IPS-20b (cell line): ENCODE measurements around the gene ICE2.

ENCODE experiments used
- H3K27ac ChIP-seq: one replicate; pipeline ENCODE4 v1.5.1; 2013; ENCODE audit warnings: low read length
- H3K27me3 ChIP-seq: 2 replicates; pipeline ENCODE4 v1.6.1; 2013; ENCODE audit warnings: mild to moderate bottlenecking, low read length, inconsistent platforms; ENCODE audit not compliant: insufficient read depth
- H3K36me3 ChIP-seq: 2 replicates; pipeline ENCODE4 v1.6.1; 2013; ENCODE audit warnings: low read depth, mild to moderate bottlenecking, inconsistent platforms, low read length, moderate library complexity; ENCODE audit not compliant: insufficient read depth
- H3K4me1 ChIP-seq: 2 replicates; pipeline ENCODE4 v1.6.1; 2013; ENCODE audit warnings: mild to moderate bottlenecking, control low read depth, inconsistent platforms, low read length, moderate library complexity; ENCODE audit not compliant: insufficient read depth
- H3K4me3 ChIP-seq: 2 replicates; pipeline ENCODE4 v1.5.1; 2013; ENCODE audit warnings: mild to moderate bottlenecking, low read length, inconsistent platforms
- H3K9ac ChIP-seq: 2 replicates; pipeline ENCODE4 v1.6.1; 2013; ENCODE audit warnings: low read depth, mild to moderate bottlenecking, inconsistent platforms, low read length, moderate library complexity
- H3K9me3 ChIP-seq: 2 replicates; pipeline ENCODE4 v1.6.1; 2013; ENCODE audit warnings: mild to moderate bottlenecking, low read depth, low read length, inconsistent platforms; ENCODE audit not compliant: insufficient read depth

ICE2 gene

DNA sequence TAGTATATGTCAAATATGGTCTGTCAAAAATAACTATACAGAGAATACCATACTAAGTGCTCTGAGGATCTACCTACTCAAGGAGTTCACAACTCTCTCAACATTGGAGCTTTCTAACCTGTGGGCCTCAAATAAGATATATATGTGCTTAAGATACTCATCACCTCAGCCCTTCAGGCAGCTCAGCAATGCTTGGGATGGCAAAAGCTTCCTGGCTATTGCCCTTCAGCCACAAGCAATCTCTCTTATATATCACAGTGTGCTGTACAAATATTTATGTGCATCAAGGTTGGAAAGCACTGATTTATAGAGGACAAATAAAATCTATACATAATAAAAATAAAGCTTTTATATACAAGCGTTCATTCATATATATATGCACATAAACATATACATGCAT is 40.3 kb downstream of the ICE2 start:
- H3K36me3 ChIP-seq: peaks cover 35% of the 10 kb centered on the region
- H3K9ac ChIP-seq: no peak overlapping the region
- no peaks in the 10 kb centered on the region for H3K9me3 ChIP-seq
- no peak overlapping the region for H3K27ac ChIP-seq
- no peak overlapping the region for H3K4me3 ChIP-seq
- no peaks in the 10 kb centered on the region for H3K27me3 ChIP-seq
- H3K4me1 ChIP-seq: no peaks in the 10 kb centered on the region; the same call in 1 of the 2 replicates

DNA sequence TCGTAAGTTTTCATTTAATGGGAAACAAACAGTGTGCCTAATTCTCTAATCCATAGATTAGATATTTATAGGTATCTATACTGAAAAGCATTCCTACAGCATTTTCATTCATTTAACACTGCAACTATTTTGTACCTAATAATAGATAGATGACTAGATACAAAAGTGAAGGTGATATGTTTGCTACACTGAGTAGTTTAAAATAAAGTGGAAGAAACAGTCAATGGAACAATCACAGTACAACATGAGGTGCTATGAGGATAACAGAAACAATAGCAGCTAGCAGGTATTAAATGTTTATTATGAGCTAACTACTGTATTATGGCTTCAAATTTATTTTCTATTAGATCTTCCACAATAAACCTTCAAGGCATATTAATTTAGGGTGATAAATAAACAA is 50.0 kb downstream of the ICE2 start:
- no peaks in the 10 kb centered on the region for H3K4me1 ChIP-seq
- H3K9ac ChIP-seq: no peak overlapping the region
- no peaks in the 10 kb centered on the region for H3K9me3 ChIP-seq
- no peak overlapping the region for H3K27ac ChIP-seq
- no peaks in the 10 kb centered on the region for H3K27me3 ChIP-seq
- peaks cover 26% of the 10 kb centered on the region for H3K36me3 ChIP-seq
- no peak overlapping the region for H3K4me3 ChIP-seq

DNA sequence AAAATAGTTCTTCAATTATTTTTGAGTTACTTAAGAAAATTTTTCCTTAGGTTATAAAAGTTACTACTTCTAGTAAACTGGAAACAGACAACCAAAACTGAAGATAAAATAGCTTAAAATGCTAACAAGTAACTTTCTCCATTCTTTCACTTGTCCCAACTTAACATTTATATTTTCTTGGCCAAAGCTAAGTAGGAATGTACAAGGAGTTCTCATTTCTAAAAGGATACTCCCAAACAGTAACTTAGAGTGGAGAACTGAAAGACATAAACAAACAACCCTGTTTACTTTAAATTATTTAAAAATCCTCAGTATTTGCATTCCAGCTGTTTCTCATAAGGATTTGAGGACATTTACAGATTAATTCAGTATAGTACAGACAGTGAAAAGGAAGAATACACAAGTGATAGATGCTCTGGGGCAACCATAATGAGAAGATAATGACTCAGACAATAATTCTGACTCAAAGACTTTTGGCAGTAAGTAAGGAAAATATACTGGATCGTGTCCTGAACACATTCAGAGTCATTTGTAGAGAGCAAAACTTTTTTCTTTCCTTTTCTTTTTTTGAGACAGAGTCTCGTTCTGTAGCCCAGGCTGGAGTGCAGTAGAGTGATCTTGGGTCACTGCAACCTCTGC is 52.0 kb downstream of the ICE2 start:
- H3K27ac ChIP-seq: no peak overlapping the region
- no peak overlapping the region for H3K9ac ChIP-seq

DNA sequence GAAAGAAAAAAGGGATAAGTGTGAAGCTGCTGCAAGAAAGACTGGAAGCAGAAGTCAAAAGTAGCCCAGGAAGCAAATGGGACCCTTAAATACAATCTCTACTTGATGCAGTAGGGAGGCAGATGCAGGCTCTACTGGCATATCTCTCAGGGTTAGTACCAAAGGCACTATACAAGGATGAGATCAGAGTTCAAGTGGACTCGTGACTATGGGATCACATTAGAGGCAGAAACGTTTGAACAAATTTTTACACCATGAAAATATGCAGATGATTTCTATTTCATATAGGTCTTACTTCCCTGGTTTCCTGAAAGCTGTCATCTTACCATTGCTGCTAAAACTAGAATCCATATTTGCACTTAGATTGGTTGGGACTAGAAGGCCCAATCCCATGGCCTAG is 53.5 kb downstream of the ICE2 start:
- Histone ChIP-seq H3K27me3 (no peaks in the 10 kb centered on the region), H3K9ac (no peak overlapping the region), H3K4me1 (no peaks in the 10 kb centered on the region), H3K27ac (no peak overlapping the region), H3K9me3 (no peaks in the 10 kb centered on the region), H3K36me3 (peaks cover 35% of the 10 kb centered on the region), H3K4me3 (no peak overlapping the region)

More for the DNA sequence above, 52.0 kb downstream of the ICE2 start:
- Histone ChIP-seq H3K27me3 (no peaks in the 10 kb centered on the region), H3K4me3 (no peak overlapping the region), H3K36me3 (peaks cover 38% of the 10 kb centered on the region), H3K4me1 (no peaks in the 10 kb centered on the region), H3K9me3 (no peaks in the 10 kb centered on the region)

DNA sequence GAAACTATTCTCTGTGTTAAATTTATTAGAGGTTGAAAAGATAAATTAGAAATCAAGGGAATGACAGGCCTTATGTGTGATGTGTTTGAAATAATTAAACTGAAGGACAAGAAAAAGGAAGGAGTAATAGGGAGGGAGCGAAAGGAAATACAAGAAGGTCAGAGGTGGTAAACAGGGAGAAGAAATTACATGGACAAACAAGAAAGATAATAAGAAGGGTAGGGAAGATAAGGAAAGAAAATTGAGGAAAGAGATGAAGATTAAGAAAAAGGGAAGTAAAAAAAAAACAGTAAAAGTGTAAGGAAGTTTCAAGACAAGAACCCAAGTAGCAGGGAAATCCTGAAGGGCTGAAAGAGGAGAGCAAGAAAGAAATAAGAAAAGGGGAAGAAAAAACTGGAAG is 54.9 kb downstream of the ICE2 start:
- Histone ChIP-seq H3K9ac (no peak overlapping the region), H3K27me3 (no peaks in the 10 kb centered on the region), H3K9me3 (no peaks in the 10 kb centered on the region), H3K4me3 (no peak overlapping the region), H3K36me3 (peaks cover 29% of the 10 kb centered on the region), H3K27ac (no peak overlapping the region), H3K4me1 (no peaks in the 10 kb centered on the region)

DNA sequence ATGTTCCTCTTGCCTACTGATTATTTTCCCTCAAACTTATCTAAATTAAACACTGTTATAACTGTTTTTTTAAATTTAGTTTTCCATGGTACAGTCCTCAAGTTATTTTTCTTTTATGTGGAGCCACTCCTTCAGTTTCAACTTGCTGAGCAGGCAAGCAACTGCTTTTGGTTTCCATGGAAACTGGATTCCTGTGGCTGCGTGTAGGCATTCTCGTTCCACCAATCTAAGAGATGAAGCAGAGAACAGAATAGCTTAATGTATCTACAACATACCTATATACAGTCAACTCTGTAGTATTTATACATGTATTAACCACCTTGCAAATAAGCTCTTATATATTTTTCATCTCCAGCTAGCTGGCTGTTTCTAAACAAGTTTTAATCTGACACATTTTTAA is 55.4 kb downstream of the ICE2 start:
- Histone ChIP-seq H3K27me3 (no peaks in the 10 kb centered on the region), H3K4me1 (no peaks in the 10 kb centered on the region), H3K27ac (no peak overlapping the region), H3K9me3 (no peaks in the 10 kb centered on the region), H3K36me3 (peaks cover 29% of the 10 kb centered on the region), H3K9ac (no peak overlapping the region), H3K4me3 (no peak overlapping the region)

DNA sequence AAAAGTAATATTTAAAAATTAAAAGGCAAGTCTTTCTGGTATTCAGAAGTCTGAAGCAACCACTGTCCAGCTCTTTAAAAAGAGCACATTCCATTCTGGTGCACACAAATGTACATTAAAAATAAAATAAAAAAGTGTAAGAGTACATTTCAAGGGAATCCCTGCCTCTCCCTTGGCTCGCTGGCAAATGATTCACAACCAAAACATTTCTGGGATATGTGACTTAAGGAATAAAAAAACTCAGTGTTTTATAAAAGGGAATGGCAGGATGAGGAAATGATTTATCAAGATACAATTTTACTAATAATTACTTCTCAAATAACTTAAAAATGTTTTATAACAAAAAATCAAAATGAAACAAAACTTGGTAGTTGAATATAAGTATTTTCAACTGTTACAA is 57.4 kb downstream of the ICE2 start:
- Histone ChIP-seq H3K4me3 (no peak overlapping the region), H3K27ac (no peak overlapping the region), H3K4me1 (no peaks in the 10 kb centered on the region), H3K9ac (no peak overlapping the region), H3K27me3 (no peaks in the 10 kb centered on the region), H3K36me3 (peaks cover 21% of the 10 kb centered on the region), H3K9me3 (no peaks in the 10 kb centered on the region)

DNA sequence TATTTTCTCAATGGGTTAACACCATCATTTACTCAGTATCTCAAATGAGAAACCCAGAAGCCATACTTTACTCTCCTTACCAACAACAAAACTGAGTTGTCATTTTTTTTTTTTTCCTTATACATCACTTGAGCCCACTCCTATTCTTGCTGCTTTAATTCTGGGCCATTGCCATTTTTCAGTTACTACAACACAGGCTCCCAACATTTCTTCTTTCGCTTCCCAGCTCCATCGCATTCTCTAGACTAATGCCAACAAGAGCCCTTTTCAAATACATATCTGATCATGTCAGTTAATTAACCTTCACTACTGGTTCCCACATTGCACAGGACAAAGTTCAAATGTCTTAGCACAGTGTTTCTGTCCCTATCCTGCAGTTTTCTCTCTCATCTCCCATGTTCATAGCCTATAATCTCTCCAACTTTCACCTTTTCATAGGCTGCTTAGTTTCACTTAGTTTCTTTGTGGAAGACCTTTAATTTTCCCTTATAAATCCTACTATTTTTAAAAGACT is 58.7 kb downstream of the ICE2 start:
- Histone ChIP-seq H3K27ac (no peak overlapping the region), H3K9me3 (no peaks in the 10 kb centered on the region), H3K4me1 (no peaks in the 10 kb centered on the region)

DNA sequence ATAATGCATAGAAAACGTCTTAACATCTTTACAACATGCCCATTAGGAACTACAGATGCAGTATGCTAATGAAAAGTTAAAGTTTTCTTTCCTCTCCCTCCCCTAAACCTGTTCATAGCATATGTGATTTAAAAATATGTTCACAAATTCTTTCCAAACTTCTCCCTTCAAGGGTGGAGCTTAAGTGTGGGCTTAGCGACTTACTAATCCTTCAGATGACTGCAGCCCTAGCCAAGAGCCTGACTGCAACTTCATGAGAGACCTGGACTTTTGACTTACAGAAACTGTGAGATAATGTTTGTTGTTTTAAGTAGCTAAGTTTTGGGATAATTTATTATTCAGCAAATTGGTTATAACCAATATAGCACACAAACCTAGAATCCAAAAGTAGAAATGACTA is 59.2 kb downstream of the ICE2 start:
- Histone ChIP-seq H3K4me3 (no peak overlapping the region), H3K9ac (no peak overlapping the region), H3K4me1 (no peaks in the 10 kb centered on the region), H3K27me3 (no peaks in the 10 kb centered on the region), H3K27ac (no peak overlapping the region), H3K9me3 (no peaks in the 10 kb centered on the region), H3K36me3 (peaks cover 17% of the 10 kb centered on the region)

More for the DNA sequence above, 58.7 kb downstream of the ICE2 start:
- Histone ChIP-seq H3K9ac (no peak overlapping the region), H3K36me3 (peaks cover 17% of the 10 kb centered on the region), H3K4me3 (no peak overlapping the region), H3K27me3 (no peaks in the 10 kb centered on the region)

DNA sequence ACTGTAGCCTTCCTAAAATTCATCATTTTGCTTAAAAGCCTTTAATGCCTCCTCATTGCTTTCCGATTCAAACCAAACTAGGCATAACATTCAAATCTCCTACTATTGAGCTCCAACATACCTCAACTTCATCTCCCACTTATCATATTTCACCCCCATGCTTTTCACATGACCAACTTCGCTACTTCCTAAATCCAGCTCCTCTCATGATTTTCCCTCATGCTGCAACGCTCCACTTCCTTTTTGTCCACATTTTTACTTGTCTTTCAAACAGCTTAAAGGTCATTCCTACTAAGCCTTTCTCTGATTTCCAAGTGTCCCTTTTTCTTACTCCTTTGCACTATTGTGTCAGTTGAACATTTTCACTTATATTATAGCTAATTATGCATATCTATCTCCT is 60.8 kb downstream of the ICE2 start:
- no peak overlapping the region for H3K27ac ChIP-seq
- H3K36me3 ChIP-seq: peaks cover 16% of the 10 kb centered on the region
- H3K4me3 ChIP-seq: no peak overlapping the region

DNA sequence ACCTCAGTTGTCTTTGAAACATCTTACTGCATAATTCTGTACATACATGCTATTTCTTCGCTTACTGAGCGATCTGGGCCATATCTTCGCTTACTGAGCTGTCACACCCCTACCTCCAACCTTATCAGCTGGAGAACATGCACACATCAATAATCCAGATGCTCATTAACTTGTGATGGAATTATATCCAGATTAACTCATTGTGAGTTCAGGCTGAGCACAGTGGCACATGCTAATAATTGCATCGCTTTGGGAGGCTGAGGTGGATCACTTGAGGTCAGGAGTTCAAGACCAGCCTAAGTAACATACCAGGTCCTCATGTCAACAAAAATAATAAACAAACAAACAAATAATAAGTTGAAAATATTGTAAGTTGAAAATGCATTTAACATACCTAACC is 61.8 kb downstream of the ICE2 start:
- peaks cover 7% of the 10 kb centered on the region for H3K36me3 ChIP-seq
- no peak overlapping the region for H3K4me3 ChIP-seq
- H3K4me1 ChIP-seq: no peaks in the 10 kb centered on the region
- no peaks in the 10 kb centered on the region for H3K9me3 ChIP-seq
- no peak overlapping the region for H3K9ac ChIP-seq
- H3K27me3 ChIP-seq: no peaks in the 10 kb centered on the region
- no peak overlapping the region for H3K27ac ChIP-seq

More for the DNA sequence above, 60.8 kb downstream of the ICE2 start:
- H3K4me1 ChIP-seq: no peaks in the 10 kb centered on the region
- H3K27me3 ChIP-seq: no peaks in the 10 kb centered on the region
- H3K9me3 ChIP-seq: no peaks in the 10 kb centered on the region
- no peak overlapping the region for H3K9ac ChIP-seq

DNA sequence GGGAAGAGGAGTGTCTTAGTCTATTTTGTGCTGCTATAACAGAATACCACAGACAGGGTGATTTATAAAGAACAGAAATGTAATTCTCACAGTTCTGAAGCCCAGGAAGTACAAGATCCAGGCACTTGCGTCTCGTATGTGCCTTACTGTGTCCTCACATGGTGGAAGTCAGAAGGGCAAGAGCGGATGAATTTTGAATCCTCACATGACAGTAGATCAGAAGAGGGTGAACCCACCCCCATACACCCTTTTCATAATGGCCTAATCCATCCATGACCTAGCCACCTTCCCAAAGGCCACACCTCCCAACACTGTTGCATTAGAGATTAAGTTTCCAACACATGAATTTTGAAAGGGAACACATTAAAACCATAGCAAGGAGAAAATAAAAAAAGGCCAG is 62.5 kb downstream of the ICE2 start:
- H3K4me1 ChIP-seq: no peaks in the 10 kb centered on the region
- H3K36me3 ChIP-seq: peaks cover 4% of the 10 kb centered on the region; the same call in 1 of the 2 replicates
- H3K27ac ChIP-seq: no peak overlapping the region
- H3K27me3 ChIP-seq: no peaks in the 10 kb centered on the region
- H3K9ac ChIP-seq: no peak overlapping the region
- no peak overlapping the region for H3K4me3 ChIP-seq
- H3K9me3 ChIP-seq: no peaks in the 10 kb centered on the region
